ENCODE results near the gene FOXP3.

GRCh38 chrX:49242545-49243066 is 21.9 kb downstream of the FOXP3 start:
- TF ChIP-seq CTCF (IDR thresholded peaks at IDR 0.05; ENCODE audit: control extremely low read depth in 1 of 3, insufficient read depth in 1 of 3, low read depth in 1 of 3, low read length in 3 of 3) (no peak), ATF2 (IDR thresholded peaks at IDR 0.05; ENCODE audit: low read length) (no peak), RFX5 (IDR thresholded peaks at IDR 0.05; ENCODE audit: borderline replicate concordance, low read depth, low read length) (no peak), KDM1A (IDR thresholded peaks at IDR 0.05; ENCODE audit: borderline replicate concordance, low read length) (no peak), POLR2A (IDR thresholded peaks at IDR 0.05; ENCODE audit: control extremely low read depth in 1 of 2, low read depth in 2 of 2, low read length in 2 of 2) (no peak), BCL11A (IDR thresholded peaks at IDR 0.05; ENCODE audit: low read depth in 2 of 2, low read length in 2 of 2) (no peak), POLR2AphosphoS5 (IDR thresholded peaks at IDR 0.05; ENCODE audit: low read depth, low read length) (no peak), TAF1 (IDR thresholded peaks at IDR 0.05; ENCODE audit: low read depth, low read length) (no peak), GTF2F1 (IDR thresholded peaks at IDR 0.05; ENCODE audit: borderline replicate concordance, low read depth, low read length) (no peak), EP300 (IDR thresholded peaks at IDR 0.05; ENCODE audit: borderline replicate concordance in 1 of 2, low read depth in 2 of 2, low read length in 2 of 2) (no peak)
- TF ChIP-seq, protein P1, sequence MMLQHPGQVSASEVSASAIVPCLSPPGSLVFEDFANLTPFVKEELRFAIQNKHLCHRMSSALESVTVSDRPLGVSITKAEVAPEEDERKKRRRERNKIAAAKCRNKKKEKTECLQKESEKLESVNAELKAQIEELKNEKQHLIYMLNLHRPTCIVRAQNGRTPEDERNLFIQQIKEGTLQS (IDR thresholded peaks at IDR 0.05; ENCODE audit: insufficient read depth, low read depth, low read length), result no peak

Measured in H1 (cell line).